ENCODE results near the gene RALBP1.
"Not testable (repeated sequence)": the region's sequence is repeated elsewhere in the genome, so short reads cannot be mapped to it uniquely, and the experiment has no call there.

RALBP1 gene

DNA sequence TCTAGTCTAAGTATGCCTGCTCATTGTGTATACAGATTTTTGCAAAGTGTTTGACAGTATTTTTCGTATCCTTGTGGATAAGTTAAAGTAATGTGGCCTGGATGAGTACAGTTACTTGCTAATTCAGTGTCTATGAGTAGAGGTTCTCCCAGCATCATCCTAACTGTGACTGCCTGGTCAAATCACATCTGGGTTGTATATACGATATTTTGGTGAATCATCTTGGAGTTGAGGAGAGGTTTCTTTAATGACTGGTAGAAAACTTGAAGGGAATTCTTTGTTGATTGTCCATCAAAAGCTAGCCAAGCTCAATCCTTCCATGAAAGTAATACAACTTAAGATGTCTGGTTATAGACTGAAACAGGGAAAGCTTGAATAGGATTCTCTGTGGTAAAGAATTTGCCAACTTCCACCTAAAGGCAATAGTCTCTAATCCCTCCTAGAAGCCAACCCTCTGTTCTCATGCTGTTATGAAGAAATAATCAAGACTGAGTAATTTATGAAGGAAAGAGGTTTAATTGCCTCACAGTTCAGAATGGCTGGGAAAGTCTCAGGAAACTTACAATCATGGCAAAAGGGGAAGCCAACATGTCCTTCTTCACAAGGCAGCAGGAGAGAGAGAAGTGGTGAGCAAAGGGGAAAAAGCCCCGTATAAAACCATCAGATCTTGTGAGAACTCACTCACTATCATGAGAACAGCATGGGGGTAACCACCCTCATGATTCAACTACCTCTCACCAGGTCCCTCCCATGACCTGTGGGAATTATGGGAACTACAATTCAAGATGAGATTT, 19.4 kb upstream of the RALBP1 start:
- DNase-seq, result no peak

DNA sequence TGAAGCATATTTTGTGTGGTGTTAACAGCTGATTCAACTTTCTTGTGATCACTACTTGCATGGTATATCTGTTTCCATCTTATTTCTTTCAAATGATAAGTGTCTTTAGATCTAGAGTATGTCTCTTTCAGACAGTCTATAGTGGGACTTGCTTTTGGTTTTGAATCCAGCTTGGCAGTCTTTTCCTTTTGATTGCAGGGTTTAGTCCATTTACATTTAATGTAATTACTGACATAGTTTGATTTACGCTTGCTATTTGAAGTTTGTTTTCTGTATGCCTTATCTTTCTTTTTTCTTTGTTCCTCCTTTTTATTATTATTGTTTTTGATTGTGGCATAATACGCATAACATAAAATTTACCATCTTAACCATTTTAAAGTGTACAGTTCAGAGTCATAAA, 9.2 kb upstream of the RALBP1 start:
- DNase-seq, result no peak

DNA sequence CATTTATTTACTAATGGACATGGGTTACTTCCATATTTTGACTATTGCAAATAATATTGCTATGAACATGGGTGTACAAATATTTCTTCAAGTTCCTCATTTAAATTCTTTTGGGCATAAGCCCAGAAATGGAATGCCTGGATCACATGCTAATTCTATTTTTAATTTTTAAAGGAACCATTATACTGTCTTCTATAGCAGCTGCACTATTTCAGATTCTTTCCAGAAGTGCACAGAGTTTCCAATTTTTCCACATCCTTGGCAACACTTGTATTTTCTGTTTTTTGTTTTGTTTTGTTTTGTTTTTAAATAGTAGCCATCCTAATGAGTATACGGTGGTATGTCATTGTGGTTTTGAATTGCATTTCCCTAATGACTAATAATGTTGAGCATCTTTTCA, 8.5 kb upstream of the RALBP1 start:
- no peak for DNase-seq

DNA sequence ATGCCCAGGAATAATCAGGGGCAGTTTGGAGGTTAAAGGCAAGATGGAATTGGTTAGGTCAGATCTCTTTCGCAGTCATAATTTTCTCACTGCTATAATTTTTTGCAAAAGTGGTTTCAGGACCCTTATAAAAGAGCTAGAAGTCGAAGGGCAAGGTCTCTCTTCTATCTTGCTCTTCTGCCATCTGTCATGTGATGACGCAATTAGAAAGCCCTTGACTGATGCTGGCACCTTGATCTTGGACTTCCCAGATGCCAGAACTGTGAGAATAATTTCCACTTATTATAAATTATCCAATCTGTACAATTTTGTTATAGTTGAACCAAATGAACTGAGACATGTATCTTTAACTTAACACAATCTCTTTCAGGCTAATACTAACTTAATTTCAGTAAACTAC, 6.3 kb upstream of the RALBP1 start:
- DNase-seq, result no peak

DNA sequence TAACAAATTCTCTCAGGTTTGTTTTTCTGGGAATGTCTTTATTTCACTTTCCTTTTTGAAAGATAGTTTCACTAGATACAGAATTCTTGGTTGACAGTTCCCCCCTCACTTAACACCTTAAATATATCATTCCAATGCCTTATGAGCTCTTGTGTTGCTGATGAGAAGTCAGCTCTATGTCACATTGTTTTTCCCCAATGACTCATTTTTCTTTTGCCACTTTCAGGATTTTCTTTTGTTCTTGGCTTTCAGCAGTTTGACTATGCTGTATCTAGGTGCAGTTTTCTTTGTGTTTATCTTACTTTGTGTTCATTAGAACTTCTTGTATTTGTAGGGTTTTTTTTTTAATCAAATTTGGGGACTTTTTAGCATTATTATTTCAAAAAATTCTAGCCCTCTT, 5.6 kb upstream of the RALBP1 start:
- DNase-seq, result no peak

DNA sequence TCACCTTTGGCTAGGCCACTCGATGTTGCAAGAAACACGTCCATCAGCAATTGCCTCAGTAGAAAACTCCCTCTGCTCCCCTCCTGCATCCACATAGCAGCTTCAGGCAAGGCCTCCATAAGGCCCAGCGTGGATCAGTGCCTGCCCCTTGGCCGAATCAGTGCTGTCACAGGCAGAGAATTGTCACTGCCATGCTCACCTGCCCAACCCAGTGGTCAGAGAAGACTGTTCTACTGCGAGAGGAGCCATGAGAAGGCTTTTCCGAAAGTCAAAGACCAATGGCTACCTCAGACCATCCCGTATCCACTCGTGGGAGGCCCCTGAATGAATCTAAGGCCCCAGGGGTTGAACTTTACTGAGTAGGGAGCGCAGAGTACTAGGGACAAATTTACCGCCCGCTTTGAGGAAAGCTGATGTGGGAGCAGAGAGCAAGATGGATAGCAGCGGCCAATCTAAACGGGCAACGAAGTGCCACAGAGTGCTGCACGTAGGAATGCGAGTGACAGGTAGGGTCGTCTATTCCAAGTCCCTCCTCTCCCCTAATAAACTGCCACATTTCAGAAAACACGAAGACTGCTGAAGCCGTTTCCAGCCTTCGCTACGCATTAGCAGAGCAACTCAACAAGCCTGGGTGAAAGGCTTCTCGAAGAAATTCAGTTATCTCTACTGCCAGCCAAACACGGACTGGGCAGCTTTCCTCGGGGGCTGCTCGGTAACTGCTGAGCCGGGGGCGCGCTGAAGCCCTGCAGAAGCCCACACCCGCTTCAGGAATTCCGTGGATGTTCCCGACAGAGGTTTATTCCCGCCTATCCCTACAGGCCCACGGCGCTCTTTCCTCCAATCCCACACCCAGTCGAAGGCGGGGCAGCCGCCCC, 968 bp upstream of the RALBP1 start:
- DNase-seq, result no peak

DNA sequence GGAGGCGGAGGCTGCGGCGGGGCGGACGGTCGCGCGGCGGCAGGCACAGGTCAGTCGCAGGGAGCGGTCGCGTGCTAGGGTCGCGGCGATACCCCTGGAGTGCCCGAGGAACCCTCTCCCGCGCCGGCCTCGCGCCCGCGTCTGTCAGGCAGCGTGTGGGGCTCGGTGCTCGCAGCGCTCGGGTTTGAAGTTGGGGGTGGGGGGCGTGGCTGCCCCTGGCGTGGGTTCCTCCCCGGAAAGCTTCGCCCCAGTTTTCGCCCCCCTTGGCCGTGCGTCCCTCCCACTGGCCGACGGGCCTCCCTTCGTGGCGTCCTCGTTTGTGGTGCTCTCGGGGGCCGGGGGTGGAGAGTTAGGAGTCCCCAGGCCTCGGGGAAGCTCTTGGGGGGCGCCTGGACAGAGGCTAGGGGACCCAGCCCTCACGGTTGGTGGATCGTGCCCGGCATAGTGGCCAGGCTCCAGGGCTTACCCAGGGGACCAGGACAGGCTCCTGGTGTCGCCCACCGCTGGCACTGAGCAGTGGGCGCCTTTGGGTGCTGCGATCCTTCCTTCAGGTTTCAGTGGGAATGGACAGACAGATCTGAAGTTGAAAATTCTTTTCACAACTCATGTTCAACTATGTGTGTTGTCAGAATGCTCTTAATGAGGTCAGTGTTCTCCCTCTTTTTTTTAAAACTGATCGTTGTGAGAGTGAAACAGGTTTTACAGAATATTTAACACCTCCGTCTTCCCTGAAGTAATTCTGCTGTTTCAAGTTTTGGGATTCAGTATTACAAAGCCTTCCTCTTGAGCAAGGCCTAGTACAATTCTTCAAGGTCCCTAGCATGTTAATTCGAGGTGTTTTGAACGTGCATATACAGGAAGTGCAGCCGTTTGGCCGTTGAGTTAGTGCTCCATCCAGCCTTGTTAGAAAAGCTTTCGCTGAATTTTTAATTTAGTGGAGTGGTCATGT, 604 bp downstream of the RALBP1 start:
- peak; percentile 61 for DNase-seq

DNA sequence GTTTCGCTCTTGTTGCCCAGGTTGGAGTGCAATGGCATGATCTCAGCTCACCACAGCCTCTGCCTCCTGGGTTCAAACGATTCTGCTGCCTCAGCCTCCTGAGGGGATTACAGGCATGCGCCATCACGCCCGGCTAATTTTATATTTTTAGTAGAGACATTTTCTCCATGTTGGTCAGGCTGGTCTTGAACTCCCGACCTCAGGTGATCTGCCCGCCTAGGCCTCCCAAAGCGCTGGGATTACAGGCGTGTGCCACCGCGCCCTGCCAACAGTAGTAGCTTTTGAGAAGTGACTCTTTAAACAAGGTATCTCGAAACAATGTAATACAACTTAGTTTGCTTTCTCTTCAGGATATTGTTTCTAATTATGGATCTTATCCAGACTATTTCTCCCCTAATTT, 1.6 kb downstream of the RALBP1 start:
- not testable (repeated sequence) for DNase-seq

DNA sequence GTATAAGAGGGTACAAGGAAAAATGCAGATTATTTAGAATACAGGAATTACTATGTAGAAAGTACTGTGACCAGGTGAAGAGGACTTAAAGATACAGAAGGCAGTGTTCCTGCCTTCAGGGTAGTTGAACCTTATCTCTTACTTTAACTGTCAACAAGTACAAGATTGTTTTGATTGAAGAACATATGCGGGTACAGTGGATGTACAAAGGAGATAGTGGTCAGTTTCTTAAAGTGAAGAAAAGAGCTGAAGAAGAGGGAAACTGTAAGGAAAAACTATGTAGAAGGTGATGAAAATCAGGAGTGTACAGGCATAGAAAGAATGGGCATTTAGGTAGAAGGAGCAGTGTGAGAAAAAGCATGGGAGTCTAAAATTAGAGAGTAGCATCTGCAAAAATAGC, 2.2 kb downstream of the RALBP1 start:
- no peak for DNase-seq

DNA sequence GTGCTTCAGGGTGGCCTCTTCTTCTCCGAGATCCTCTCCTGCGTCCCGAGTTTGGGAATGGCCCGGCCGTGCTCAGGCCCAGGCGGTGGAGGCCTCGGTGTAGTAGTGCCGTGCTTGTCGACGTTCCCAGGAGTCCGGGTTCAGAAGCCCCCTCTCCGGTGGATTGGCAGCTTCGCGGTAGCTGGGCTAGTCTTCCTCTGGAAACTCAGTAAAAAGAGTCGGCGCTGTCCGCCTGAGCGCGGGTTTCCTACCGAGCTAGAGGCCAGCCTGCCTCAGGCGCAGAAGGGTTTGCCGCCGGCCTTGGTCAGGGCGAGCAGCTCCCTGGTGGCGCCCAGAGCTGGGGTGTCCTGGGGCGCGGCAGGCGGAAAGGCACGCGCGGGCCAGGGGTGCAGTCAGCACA, 3.2 kb downstream of the RALBP1 start:
- DNase-seq, result no peak

DNA sequence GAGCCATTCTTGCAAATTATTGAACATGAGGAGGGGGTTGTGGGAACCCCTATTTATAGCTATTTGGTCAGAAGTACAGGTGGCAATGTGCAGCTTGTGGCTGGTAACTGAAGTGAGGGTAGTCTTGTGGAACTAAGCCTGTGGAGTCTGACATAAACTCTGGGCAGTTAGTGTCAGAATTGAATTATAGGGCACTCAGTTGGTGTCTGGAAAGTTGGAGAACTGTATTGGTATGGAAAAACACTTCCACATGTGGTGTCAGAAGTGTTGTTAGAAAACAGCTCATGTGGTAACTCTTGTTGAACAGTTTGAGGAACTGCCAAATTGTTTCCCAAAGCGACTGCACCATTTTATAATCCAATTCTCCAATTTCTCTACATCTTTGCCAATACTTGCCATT, 7.5 kb downstream of the RALBP1 start:
- DNase-seq, result no peak

DNA sequence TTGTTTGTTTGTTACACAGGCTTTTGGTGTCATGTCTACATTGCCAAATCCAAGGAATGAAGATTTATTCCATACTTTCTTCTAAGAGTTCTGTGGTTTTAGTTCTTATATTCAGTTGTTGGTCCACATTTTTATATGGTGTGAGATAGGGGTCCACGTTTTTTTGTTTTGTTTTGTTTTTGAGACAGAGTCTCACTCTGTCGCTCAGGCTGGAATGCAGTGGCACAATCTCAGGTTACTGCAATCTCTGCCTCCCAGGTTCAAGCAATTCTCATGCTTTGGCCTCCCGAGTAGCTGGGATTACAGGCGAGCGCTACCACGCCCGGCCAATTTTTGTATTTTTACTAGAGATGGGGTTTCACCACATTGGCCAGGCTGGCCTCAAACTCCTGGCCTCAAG, 8.2 kb downstream of the RALBP1 start:
- no peak for DNase-seq

DNA sequence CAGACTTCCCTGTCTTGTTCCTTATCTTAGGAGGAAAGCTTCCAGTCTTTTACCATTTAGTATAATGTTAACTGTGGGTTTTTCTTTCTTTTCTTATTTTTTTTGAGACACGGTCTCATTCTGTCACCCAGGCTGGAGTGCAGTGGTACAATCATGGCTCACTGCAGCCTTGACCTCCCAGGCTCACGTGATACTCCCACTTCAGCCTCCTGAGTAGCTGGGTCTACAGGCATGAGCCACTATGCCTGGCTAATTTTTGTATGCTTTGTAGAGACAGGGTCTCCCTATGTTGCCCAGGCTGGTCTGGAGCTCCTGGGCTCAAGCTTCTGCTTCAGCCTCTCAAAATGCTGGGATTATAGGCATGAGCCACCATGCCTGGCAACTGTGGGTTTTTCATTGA, 9.5 kb downstream of the RALBP1 start:
- DNase-seq, result not testable (repeated sequence)

DNA sequence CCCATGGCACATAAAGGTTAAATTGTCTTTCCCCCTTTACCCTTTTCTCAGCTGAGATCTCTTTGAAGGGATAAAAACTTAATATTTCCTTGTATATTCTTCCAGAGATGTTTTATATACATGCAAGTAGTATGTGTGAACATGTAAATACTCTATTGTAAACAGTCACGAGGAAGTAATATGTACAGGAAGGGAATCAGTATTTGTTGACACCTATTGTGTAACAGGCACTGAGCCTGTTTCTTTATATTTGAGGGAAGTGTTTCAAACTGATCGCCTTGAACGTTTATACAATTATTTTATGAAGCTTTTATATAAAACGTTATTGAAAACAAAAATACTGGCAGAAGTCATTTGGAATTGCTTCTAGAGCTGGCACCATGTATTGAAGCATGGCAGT, 13.2 kb downstream of the RALBP1 start:
- no peak for DNase-seq

DNA sequence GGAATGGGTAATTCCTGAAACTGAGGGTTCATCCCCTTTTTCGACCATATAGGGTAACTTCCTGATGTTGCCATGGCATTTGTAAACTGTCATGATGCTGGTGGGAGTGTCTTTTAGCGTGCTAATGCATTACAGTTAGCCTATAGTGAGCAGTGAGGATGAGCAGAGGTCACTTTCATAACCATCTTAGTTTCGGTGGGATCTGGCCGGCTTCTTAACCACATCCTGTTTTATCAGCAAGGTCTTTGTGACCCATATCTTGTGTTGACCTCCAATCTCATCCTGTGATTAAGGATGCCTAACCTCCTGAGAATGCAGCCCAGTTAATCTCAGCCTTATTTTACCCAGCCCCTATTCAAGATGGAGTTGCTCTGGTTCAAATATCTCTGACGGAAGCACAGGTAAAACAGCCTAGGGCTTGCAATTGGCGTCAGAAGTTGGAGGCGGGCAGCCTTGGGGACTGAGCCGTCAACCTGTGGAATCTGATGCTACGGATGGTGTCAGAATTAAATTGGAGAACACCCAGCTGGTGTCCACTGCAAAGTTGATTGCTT, 19.5 kb downstream of the RALBP1 start:
- no peak for DNase-seq

DNA sequence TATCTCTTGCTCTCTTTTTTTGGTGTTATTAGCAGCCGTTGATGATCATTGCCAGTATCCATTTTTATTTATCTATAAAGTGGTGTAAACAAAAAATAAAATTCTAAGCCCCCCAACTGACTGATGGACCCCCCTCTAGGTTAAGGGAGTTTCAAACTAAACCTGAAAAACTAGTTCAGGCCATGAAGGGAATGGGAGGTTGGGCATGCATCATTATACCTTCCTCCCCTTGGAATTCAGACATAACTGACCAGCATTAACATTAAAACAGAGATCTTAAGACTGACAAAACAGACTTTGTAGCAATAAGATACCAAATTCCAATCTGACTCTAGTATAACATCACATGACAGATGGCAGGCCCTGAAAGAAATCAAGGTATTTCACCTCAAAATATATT, 20.2 kb downstream of the RALBP1 start:
- no peak for DNase-seq

DNA sequence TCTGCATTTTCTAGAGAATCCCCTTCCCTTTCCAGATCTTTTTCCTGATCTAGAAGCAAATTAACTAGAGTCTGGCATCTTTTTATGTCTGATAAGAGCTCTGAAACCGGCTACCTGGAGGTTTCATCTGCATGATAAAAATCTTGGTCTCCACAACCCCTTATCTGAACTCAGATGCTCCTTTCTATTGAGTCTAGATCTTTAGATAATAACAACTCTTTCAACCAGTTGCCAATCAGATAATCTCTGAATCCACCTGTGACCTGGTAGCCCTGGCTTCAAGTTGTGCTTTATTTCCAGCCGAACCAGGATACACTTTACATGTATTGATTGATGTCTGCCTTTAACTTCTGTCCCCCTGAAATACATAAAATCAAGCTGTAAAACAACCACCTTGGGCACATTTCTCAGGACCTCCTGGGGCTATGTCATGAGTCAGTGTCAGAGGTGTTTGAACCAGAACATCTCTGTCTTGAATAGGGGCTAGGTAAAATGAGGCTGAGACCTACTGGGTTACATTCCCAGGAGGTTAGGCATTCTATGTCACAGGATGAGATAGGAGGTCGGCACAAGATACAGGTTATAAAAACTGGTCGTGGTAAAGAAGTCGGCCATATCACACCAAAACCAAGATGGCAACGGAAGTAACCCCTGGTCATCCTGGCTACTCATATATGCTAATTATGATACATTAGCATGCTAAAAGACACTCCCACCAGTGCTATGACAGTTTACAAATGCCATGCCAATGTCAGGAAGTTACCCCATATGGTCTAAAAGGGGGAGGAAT, 20.8 kb downstream of the RALBP1 start:
- DNase-seq, result no peak

DNA sequence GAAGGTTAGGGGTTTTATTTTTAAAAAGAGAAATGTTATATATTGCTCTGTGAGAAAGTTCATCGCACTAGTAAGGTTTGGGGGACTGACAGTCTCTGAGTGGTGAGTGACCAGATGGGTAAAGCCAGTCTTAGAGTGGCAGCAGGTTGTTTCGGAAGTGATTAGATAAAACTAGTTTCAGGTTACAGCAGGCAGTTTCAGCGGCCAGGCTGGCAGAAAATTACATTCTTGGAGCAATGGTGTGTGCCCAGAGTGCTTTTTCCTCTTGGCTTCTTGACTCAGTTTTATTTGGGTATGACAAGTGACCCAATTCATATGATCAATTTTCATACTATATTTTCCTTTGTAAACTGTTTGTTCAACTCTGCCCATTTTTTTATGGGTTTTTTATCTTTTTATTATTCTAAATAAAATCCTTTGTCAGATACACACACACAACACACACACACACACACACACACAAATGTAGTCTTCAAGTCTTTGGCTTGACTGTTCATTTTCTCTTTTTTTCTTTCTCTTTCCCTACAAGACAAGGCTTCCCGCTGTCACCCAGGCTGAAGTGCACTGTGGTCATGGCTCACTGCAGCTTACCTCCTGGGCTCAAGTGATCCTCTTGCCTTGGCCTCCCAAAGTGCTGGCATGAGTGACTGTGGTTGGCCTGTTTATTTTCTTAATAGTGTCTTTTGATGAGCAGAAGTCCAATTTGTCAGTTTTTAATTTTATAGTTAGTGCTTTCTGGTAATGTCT, 30.9 kb downstream of the RALBP1 start:
- no peak for DNase-seq

DNA sequence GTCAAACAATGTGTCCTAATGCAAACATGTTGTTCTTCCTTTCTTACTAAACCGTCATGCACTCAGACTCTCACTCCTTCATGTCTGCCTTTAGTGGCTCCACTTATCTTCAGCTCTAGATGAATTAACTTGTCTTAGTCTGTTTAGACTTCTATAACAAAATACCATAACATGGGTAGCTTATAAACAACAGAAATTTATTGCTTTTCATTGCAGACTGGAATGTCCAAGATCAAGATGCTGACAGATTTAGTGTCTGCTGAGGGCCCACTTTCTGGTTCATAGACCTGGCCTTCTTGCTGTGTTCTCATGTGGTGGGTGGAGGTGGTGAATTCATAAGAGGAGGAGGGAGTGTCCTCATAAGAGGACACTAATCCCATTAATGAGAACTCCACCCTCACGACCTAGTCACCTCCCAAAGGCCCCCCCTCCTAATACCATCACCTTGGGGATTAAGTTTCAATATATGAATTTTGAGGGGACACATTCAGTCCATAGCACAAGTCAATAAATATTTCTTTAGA, 32.3 kb downstream of the RALBP1 start:
- DNase-seq, result no peak

DNA sequence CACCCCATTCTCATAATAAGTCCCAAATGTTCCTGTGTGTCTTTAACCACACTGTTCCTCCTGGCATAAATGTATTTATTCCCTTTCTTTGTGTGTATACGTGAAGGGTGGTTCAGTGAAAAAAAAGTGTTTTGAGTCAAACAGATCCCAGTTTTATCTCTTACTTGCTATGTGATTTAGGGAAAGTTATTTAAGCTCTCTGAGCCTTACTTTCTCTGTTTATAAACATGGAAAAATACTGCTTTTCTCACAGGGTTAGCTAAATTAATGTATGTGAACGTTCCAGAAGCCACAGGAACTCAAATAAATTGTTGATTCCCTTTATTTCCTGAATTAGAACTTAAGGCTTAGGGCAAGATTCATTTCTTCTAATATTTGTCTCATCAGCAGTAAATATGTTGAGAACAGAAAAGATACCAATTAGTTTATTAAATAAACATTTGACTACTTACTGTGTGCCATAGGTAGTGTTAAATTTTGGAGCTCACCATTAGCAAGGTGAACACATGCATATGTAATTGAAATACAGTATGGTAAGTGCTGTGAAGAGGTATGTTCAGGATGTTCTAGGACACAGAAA, 33.2 kb downstream of the RALBP1 start:
- DNase-seq, result no peak
